Measurements from ENCODE around the gene ZNF687.
A peak's percentile ranks its signal among the peaks of the same experiment; 100 is the strongest.

ZNF687 gene

DNA sequence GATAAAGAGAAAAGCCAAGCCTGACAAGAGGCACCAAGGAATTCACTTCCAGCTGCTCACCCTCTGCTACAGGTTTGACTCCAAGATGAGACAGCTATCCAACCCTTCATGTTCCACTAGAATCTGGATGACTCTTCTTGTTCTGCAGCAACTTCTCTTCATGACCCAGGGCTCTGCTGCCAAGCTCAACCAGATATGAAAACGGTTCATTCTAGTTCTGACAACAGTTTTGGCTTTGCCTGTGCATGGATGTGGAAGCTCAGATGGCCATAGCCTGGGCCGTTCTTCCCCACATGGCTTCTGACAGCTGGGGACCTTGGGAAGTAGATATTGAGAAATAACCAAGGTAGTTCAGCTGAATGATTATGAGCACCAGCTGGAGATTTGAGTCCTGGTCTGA lies 31.4 kb downstream of the ZNF687 start:
- no peak for DNase-seq

DNA sequence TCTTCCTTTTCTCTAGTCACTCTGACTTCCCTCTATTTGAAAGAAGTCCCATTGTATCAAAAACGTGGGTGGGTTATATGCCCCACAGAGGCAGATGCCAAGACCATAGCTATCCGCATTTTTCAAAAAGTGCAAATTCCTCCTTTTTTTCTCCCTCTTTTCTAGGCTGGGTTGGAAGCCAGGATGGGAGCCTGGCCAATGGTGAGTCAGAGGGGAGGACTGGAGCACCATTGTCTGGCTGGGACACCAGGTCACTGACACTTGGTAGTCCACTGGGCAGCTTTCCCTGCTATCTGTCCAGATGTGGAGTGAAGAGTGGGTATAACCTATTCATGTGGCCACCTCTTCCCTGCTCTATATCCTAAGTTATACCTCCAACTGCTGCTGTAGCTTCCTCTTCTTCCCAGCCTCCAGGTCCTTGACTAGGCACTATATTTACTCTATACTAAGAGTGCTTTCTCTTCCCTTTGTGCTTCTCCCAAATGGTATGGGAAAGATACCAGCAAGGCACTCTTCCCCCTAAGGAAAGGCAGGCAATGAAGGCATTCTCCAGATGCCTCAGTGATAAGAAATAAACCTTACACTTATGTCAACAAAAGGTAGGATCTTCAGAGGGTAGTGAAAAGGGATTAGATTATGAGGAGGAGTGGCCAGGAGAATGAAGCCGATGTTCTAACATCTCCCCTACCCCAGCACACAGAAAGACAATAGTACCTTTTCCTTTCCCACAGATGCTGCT lies 32.2 kb downstream of the ZNF687 start:
- DNase-seq, result no peak

GRCh38 chr1:151315565-151316235 lies 33.6 kb downstream of the ZNF687 start:
- DNase-seq, result no peak

DNA sequence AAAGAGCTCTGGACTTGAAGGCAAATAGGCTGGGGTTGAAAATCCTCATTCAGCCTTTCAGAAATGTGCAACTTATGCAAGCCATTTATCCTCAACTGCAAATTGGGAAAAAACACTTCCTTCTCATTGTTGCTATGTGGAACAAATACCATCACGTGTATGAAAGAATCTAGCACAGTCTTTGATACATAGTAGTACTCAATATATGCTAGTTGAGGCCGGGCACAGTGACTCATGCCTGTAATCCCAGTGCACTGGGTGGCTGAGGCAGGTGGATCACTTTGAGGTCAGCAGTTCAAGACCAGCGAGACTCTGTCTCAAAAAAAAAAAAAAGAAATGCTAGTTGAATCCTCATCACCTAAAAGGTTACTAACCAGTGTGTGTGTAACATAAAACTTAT lies 36.9 kb downstream of the ZNF687 start:
- DNase-seq, result no peak

- DNase-seq, result no peak
Observed at GRCh38 chr1:151324390-151324930, 42.4 kb downstream of the ZNF687 start.

DNA sequence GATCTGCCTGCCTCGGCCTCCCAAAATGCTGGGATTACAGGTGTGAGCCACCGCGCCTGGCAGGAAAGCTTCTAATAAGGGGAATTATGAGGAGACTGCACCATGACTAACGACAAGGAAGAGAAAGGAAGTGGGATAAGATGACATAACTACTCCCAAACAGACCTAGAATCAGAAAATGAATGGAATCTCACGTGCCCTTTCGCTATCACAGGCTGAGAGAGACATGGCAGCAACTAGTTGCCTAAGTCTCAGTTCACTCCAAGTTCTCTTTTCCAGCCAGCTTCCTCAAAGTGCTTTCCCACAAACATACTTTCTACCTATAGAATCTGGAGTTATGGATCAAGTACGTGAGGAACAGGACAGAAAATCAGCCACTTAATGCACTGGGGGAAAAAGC lies 43.1 kb downstream of the ZNF687 start:
- DNase-seq, result no peak

DNA sequence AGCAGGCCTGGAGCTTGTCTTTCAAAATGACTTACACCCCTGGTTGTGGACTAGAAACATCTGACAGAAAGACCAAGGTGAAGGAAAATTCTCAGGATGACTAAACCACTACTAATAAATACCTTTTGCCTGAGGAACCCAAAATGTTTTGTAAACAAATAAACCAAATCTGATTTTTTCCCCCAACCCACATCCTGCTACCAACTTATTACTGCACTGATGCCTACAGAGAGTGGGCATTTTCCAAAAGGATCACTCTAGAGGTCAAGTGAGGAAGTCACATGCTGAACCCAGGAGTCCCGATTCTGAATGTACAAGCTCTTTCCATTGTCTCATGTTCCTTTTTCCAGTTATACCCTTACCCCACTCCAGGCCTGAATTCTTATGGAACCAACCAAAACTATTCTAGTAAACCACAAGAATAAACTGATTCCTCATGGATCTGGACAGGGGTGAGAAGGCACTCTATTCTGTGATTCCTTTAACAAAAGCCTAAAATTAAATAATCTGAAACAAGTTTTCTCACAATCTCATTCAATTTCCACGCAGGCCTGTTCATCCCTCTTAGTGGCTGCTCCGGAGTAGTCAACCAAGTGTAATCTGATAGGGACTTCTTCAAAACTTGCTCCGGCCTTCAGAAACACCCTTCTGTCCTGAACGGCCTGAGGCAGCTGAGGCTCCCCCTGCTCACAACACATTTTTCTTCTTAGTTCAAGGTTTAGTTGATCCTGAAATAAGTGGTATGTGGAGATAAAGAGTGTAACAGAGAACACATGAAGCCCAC lies 43.7 kb downstream of the ZNF687 start:
- no peak for DNase-seq

GRCh38 chr1:151326619-151327222 lies 44.6 kb downstream of the ZNF687 start:
- peak; percentile 37 for DNase-seq

- peak; percentile 80 for DNase-seq
Observed at GRCh38 chr1:151327223-151327902, 45.3 kb downstream of the ZNF687 start, which contains the start of gene PI4KB. PI4KB (minus strand) TSS chr1:151327416; CDS start chr1:151316481, 10,935 bp downstream.

GRCh38 chr1:151327903-151328674 lies 46.0 kb downstream of the ZNF687 start:
- no peak for DNase-seq

DNA sequence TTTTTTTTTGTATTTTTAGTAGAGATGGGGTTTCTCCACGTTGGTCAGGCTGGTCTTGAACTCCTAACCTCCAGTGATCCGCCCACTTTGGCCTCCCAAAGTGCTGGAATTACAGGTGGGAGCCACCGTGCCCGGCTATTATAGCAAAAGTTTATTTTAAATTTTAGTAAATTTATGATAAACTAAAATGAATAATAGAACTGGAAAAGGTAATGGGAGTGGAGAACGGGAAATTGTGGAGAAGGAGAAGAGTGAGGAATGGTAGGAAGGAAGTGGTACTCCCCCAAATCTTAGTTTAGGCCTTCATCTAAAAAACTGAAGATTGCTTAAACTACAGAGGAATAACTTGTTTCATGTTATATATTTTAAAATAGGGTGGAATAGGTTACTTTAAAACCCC lies 52.7 kb downstream of the ZNF687 start:
- DNase-seq, result no peak

DNA sequence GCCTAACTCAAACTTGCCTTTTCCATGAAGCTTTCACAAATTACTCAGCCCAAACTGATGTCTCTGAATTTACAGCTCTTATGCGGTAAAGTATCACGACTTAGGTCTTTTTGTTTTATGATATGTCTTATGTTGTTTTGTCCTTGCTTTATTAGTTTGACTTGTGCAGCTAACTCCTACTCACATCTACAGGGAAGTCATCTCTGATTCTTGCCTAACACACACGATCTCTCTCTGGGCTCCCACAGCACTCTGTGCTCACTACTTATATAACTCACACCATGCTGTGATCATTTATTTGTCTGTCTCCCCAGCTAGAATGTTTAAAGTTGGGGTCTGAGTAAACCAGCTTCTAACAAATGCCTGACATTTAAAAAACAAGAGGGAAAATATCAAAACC lies 54.5 kb downstream of the ZNF687 start:
- no peak for DNase-seq

GRCh38 chr1:151340870-151341754 lies 59.0 kb downstream of the ZNF687 start:
- peak; percentile 35 for DNase-seq
